ENCODE results near the gene GRIK4.
"Not testable (repeated sequence)": the region's sequence is repeated elsewhere in the genome, so short reads cannot be mapped to it uniquely, and the experiment has no call there.

The GRIK4 gene

GRCh38 chr11:120577041-120577440 lies 65.5 kb downstream of the GRIK4 start:
- DNase-seq (ENCODE audit: low spot score) = no peak

GRCh38 chr11:120577624-120578363 lies 66.2 kb downstream of the GRIK4 start:
- no peak for DNase-seq (ENCODE audit: low spot score)

- DNase-seq (ENCODE audit: low spot score) = no peak
Observed at GRCh38 chr11:120578596-120579154, 67.1 kb downstream of the GRIK4 start.

- no peak for DNase-seq (ENCODE audit: low spot score)
Observed at GRCh38 chr11:120579611-120580031, 68.1 kb downstream of the GRIK4 start.

- no peak for DNase-seq (ENCODE audit: low spot score)
Observed at GRCh38 chr11:120581313-120581712, 69.8 kb downstream of the GRIK4 start.

GRCh38 chr11:120582535-120582934 lies 71.0 kb downstream of the GRIK4 start:
- DNase-seq (ENCODE audit: low spot score) = not testable (repeated sequence)

GRCh38 chr11:120586072-120586471 lies 74.5 kb downstream of the GRIK4 start:
- no peak for DNase-seq (ENCODE audit: low spot score)

GRCh38 chr11:120586728-120587127 lies 75.2 kb downstream of the GRIK4 start:
- DNase-seq (ENCODE audit: low spot score) = no peak

GRCh38 chr11:120587299-120587698 lies 75.8 kb downstream of the GRIK4 start:
- no peak for DNase-seq (ENCODE audit: low spot score)

- DNase-seq (ENCODE audit: low spot score) = no peak
Observed at GRCh38 chr11:120589376-120589775, 77.8 kb downstream of the GRIK4 start.

- DNase-seq (ENCODE audit: low spot score) = no peak
Observed at GRCh38 chr11:120590472-120590871, 78.9 kb downstream of the GRIK4 start.

GRCh38 chr11:120594746-120595145 lies 83.2 kb downstream of the GRIK4 start:
- no peak for DNase-seq (ENCODE audit: low spot score)

- DNase-seq (ENCODE audit: low spot score) = no peak
Observed at GRCh38 chr11:120595557-120595956, 84.0 kb downstream of the GRIK4 start.

- DNase-seq (ENCODE audit: low spot score) = no peak
Observed at GRCh38 chr11:120597250-120598215, 86.0 kb downstream of the GRIK4 start.

GRCh38 chr11:120598517-120599257 lies 87.1 kb downstream of the GRIK4 start:
- DNase-seq (ENCODE audit: low spot score) = no peak

GRCh38 chr11:120599816-120600420 lies 88.4 kb downstream of the GRIK4 start:
- DNase-seq (ENCODE audit: low spot score) = no peak

- no peak for DNase-seq (ENCODE audit: low spot score)
Observed at GRCh38 chr11:120601536-120601935, 90.0 kb downstream of the GRIK4 start.

- DNase-seq (ENCODE audit: low spot score) = no peak
Observed at GRCh38 chr11:120603071-120603470, 91.5 kb downstream of the GRIK4 start.

- no peak for DNase-seq (ENCODE audit: low spot score)
Observed at GRCh38 chr11:120605469-120605868, 93.9 kb downstream of the GRIK4 start.

- DNase-seq (ENCODE audit: low spot score) = no peak
Observed at GRCh38 chr11:120606211-120607010, 94.9 kb downstream of the GRIK4 start.

GRCh38 chr11:120608061-120608460 lies 96.5 kb downstream of the GRIK4 start:
- DNase-seq (ENCODE audit: low spot score) = no peak

Data from CD4-positive, alpha-beta T cell treated with Interleukin-2 at 100 ng/mL for 4 hours (primary cell).